Measurements from ENCODE around the gene GRK5.
"Not testable (repeated sequence)": the region's sequence is repeated elsewhere in the genome, so short reads cannot be mapped to it uniquely, and the experiment has no call there.

Gene GRK5

GRCh38 chr10:119259345-119259744, 52.0 kb downstream of the GRK5 start:
- H3K4me1 ChIP-seq (ENCODE audit: low read length), result no peaks in the 10 kb centered on the region
- H3K27me3 ChIP-seq (replicated peaks; ENCODE audit: insufficient read depth, low read length), result no peaks in the 10 kb centered on the region
- H3K36me3 ChIP-seq (replicated peaks; ENCODE audit: insufficient read depth, low read length), result no peaks in the 10 kb centered on the region
- H4K20me1 ChIP-seq (ENCODE audit: insufficient read depth, low read length), result no peaks in the 10 kb centered on the region
- no peak overlapping the region for H3K27ac ChIP-seq (ENCODE audit: low read length)
- TF ChIP-seq, protein P1, sequence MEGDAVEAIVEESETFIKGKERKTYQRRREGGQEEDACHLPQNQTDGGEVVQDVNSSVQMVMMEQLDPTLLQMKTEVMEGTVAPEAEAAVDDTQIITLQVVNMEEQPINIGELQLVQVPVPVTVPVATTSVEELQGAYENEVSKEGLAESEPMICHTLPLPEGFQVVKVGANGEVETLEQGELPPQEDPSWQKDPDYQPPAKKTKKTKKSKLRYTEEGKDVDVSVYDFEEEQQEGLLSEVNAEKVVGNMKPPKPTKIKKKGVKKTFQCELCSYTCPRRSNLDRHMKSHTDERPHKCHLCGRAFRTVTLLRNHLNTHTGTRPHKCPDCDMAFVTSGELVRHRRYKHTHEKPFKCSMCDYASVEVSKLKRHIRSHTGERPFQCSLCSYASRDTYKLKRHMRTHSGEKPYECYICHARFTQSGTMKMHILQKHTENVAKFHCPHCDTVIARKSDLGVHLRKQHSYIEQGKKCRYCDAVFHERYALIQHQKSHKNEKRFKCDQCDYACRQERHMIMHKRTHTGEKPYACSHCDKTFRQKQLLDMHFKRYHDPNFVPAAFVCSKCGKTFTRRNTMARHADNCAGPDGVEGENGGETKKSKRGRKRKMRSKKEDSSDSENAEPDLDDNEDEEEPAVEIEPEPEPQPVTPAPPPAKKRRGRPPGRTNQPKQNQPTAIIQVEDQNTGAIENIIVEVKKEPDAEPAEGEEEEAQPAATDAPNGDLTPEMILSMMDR (IDR thresholded peaks at IDR 0.05; ENCODE audit: low read length), result no peak
- no peak for TF ChIP-seq EZH2phosphoT487 (IDR thresholded peaks at IDR 0.05; ENCODE audit: low read length)
- no peak for TF ChIP-seq EZH2 (optimal IDR thresholded peaks at IDR 0.05; ENCODE audit: low read depth, low read length)
- H3K9me3 ChIP-seq (replicated peaks; ENCODE audit: insufficient read depth, low read length), result no peaks in the 10 kb centered on the region
- no peak overlapping the region for H3K9ac ChIP-seq (ENCODE audit: low read length)
- no peak overlapping the region for H2AFZ ChIP-seq (ENCODE audit: low read length)
- no peaks in the 10 kb centered on the region for H3K9me2 ChIP-seq (replicated peaks; ENCODE audit: insufficient read depth, low read length)
- no peak for DNase-seq
- H3K79me2 ChIP-seq (ENCODE audit: low read length), result no peaks in the 10 kb centered on the region
- no peak overlapping the region for H3K4me3 ChIP-seq (ENCODE audit: low read length)
- no peak overlapping the region for H3K4me2 ChIP-seq (ENCODE audit: low read depth, low read length)
- no peaks in the 10 kb centered on the region for H3F3A ChIP-seq (ENCODE audit: insufficient read depth, low read length)

- not testable (repeated sequence) for H3K9me3 ChIP-seq (replicated peaks; ENCODE audit: insufficient read depth, low read length); H3K27me3 ChIP-seq (replicated peaks; ENCODE audit: insufficient read depth, low read length); H3K9ac ChIP-seq (ENCODE audit: low read length); H2AFZ ChIP-seq (ENCODE audit: low read length); H3K79me2 ChIP-seq (ENCODE audit: low read length); H3K27ac ChIP-seq (ENCODE audit: low read length); H3F3A ChIP-seq (ENCODE audit: insufficient read depth, low read length); H4K20me1 ChIP-seq (ENCODE audit: insufficient read depth, low read length); DNase-seq; H3K4me1 ChIP-seq (ENCODE audit: low read length); H3K36me3 ChIP-seq (replicated peaks; ENCODE audit: insufficient read depth, low read length); H3K4me3 ChIP-seq (ENCODE audit: low read length); H3K9me2 ChIP-seq (replicated peaks; ENCODE audit: insufficient read depth, low read length); H3K4me2 ChIP-seq (ENCODE audit: low read depth, low read length)
Observed at GRCh38 chr10:119261016-119261415, 53.6 kb downstream of the GRK5 start.

GRCh38 chr10:119263951-119264617, 56.7 kb downstream of the GRK5 start:
- TF ChIP-seq, protein P1 (IDR thresholded peaks at IDR 0.05; ENCODE audit: low read length), result no peak
- TF ChIP-seq EZH2 (optimal IDR thresholded peaks at IDR 0.05; ENCODE audit: low read depth, low read length), result no peak
- TF ChIP-seq EZH2phosphoT487 (IDR thresholded peaks at IDR 0.05; ENCODE audit: low read length), result no peak
- no peak for DNase-seq
- no peaks in the 10 kb centered on the region for H3F3A ChIP-seq (ENCODE audit: insufficient read depth, low read length)
- H3K9ac ChIP-seq (ENCODE audit: low read length), result no peak overlapping the region
- no peaks in the 10 kb centered on the region for H3K9me3 ChIP-seq (replicated peaks; ENCODE audit: insufficient read depth, low read length)
- H3K27ac ChIP-seq (ENCODE audit: low read length), result no peak overlapping the region
- H3K36me3 ChIP-seq (replicated peaks; ENCODE audit: insufficient read depth, low read length), result no peaks in the 10 kb centered on the region
- H3K4me1 ChIP-seq (ENCODE audit: low read length), result no peaks in the 10 kb centered on the region
- no peaks in the 10 kb centered on the region for H3K27me3 ChIP-seq (replicated peaks; ENCODE audit: insufficient read depth, low read length)
- H2AFZ ChIP-seq (ENCODE audit: low read length), result no peak overlapping the region
- H3K4me3 ChIP-seq (ENCODE audit: low read length), result no peak overlapping the region
- H3K79me2 ChIP-seq (ENCODE audit: low read length), result no peaks in the 10 kb centered on the region
- no peak overlapping the region for H3K4me2 ChIP-seq (ENCODE audit: low read depth, low read length)
- H4K20me1 ChIP-seq (ENCODE audit: insufficient read depth, low read length), result no peaks in the 10 kb centered on the region
- H3K9me2 ChIP-seq (replicated peaks; ENCODE audit: insufficient read depth, low read length), result no peaks in the 10 kb centered on the region

GRCh38 chr10:119265691-119266090, 58.3 kb downstream of the GRK5 start:
- Histone ChIP-seq H3K9me2 (replicated peaks; ENCODE audit: insufficient read depth, low read length) (no peaks in the 10 kb centered on the region), H3K27ac (ENCODE audit: low read length) (no peak overlapping the region), H3K4me1 (ENCODE audit: low read length) (peaks cover 4% of the 10 kb centered on the region), H3K9me3 (replicated peaks; ENCODE audit: insufficient read depth, low read length) (no peaks in the 10 kb centered on the region), H4K20me1 (ENCODE audit: insufficient read depth, low read length) (no peaks in the 10 kb centered on the region), H3F3A (ENCODE audit: insufficient read depth, low read length) (no peaks in the 10 kb centered on the region), H3K4me3 (ENCODE audit: low read length) (no peak overlapping the region), H2AFZ (ENCODE audit: low read length) (no peak overlapping the region), H3K27me3 (replicated peaks; ENCODE audit: insufficient read depth, low read length) (no peaks in the 10 kb centered on the region), H3K36me3 (replicated peaks; ENCODE audit: insufficient read depth, low read length) (no peaks in the 10 kb centered on the region), H3K4me2 (ENCODE audit: low read depth, low read length) (no peak overlapping the region), H3K79me2 (ENCODE audit: low read length) (no peaks in the 10 kb centered on the region), H3K9ac (ENCODE audit: low read length) (no peak overlapping the region)
- TF ChIP-seq EZH2 (optimal IDR thresholded peaks at IDR 0.05; ENCODE audit: low read depth, low read length), result no peak
- TF ChIP-seq, protein P1 (IDR thresholded peaks at IDR 0.05; ENCODE audit: low read length), result no peak
- TF ChIP-seq EZH2phosphoT487 (IDR thresholded peaks at IDR 0.05; ENCODE audit: low read length), result no peak
- no peak for DNase-seq

Data from MM.1S (cell line).